ENCODE measurements around the gene CA4.
"Not testable (repeated sequence)": the region's sequence is repeated elsewhere in the genome, so short reads cannot be mapped to it uniquely, and the experiment has no call there.

- TF ChIP-seq, protein P1, sequence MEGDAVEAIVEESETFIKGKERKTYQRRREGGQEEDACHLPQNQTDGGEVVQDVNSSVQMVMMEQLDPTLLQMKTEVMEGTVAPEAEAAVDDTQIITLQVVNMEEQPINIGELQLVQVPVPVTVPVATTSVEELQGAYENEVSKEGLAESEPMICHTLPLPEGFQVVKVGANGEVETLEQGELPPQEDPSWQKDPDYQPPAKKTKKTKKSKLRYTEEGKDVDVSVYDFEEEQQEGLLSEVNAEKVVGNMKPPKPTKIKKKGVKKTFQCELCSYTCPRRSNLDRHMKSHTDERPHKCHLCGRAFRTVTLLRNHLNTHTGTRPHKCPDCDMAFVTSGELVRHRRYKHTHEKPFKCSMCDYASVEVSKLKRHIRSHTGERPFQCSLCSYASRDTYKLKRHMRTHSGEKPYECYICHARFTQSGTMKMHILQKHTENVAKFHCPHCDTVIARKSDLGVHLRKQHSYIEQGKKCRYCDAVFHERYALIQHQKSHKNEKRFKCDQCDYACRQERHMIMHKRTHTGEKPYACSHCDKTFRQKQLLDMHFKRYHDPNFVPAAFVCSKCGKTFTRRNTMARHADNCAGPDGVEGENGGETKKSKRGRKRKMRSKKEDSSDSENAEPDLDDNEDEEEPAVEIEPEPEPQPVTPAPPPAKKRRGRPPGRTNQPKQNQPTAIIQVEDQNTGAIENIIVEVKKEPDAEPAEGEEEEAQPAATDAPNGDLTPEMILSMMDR (IDR thresholded peaks at IDR 0.05) = not testable (repeated sequence)
- TF ChIP-seq EZH2 (IDR thresholded peaks at IDR 0.05; ENCODE audit: borderline replicate concordance, insufficient read depth, low read depth, low read length, poor library complexity, severe bottlenecking) = not testable (repeated sequence)
Measured at GRCh38 chr17:60119807-60120748, 29.7 kb upstream of the CA4 start.
